NOMO-1 treated with DMSO at 0.1 percent for 48 hours (cell line): ENCODE data around the gene RANBP9.
A peak's percentile ranks its signal among the peaks of the same experiment; 100 is the strongest.

Experiments
- DNase-seq: peaks from one replicate; lab custom pipeline; 2025; ENCODE audit not compliant: unreplicated experiment; lab: John Stamatoyannopoulos, UW

The RANBP9 gene

GRCh38 chr6:13604546-13605416 lies 106.9 kb downstream of the RANBP9 start:
- no peak for DNase-seq

- no peak for DNase-seq
Measured at GRCh38 chr6:13604135-13604534, 107.5 kb downstream of the RANBP9 start.

GRCh38 chr6:13600036-13600435 lies 111.6 kb downstream of the RANBP9 start:
- DNase-seq: no peak

- no peak for DNase-seq
Measured at GRCh38 chr6:13597073-13597472, 114.6 kb downstream of the RANBP9 start.

- no peak for DNase-seq
Measured at GRCh38 chr6:13593720-13594119, 117.9 kb downstream of the RANBP9 start.

GRCh38 chr6:13593103-13593502 lies 118.5 kb downstream of the RANBP9 start:
- DNase-seq: no peak

- no peak for DNase-seq
Measured at GRCh38 chr6:13591205-13591921, 120.3 kb downstream of the RANBP9 start.

- DNase-seq: no peak
Measured at GRCh38 chr6:13590574-13591153, 121.0 kb downstream of the RANBP9 start.

- no peak for DNase-seq
Measured at GRCh38 chr6:13589801-13590200, 121.8 kb downstream of the RANBP9 start.

GRCh38 chr6:13586603-13587542 lies 124.8 kb downstream of the RANBP9 start:
- DNase-seq: no peak

- no peak for DNase-seq
Measured at GRCh38 chr6:13581700-13582229, 129.9 kb downstream of the RANBP9 start.

GRCh38 chr6:13579911-13580310 lies 131.7 kb downstream of the RANBP9 start:
- no peak for DNase-seq

GRCh38 chr6:13577926-13578325 lies 133.7 kb downstream of the RANBP9 start:
- no peak for DNase-seq

- DNase-seq: no peak
Measured at GRCh38 chr6:13576017-13576416, 135.6 kb downstream of the RANBP9 start.

GRCh38 chr6:13575377-13575775 lies 136.3 kb downstream of the RANBP9 start:
- no peak for DNase-seq

GRCh38 chr6:13574571-13575376 lies 136.9 kb downstream of the RANBP9 start, which contains the start of gene SIRT5:
SIRT5 (plus strand) TSS chr6:13574601; CDS start chr6:13584111, 9,510 bp downstream.
- peak; percentile 83 for DNase-seq

- peak; percentile 88 for DNase-seq
Measured at GRCh38 chr6:13574149-13574570, 137.5 kb downstream of the RANBP9 start.

GRCh38 chr6:13573669-13574110 lies 137.9 kb downstream of the RANBP9 start:
- peak; percentile 38 for DNase-seq

GRCh38 chr6:13572951-13573654 lies 138.5 kb downstream of the RANBP9 start:
- DNase-seq: no peak
